Measurements from ENCODE around the gene FOXD3.
A peak's percentile ranks its signal among the peaks of the same experiment; 100 is the strongest.

FOXD3 gene

GRCh38 chr1:63362073-63362472, 39.7 kb downstream of the FOXD3 start:
- DNase-seq (ENCODE audit: low spot score) = no peak

GRCh38 chr1:63362578-63362977, 40.2 kb downstream of the FOXD3 start:
- DNase-seq (ENCODE audit: low spot score) = no peak

- DNase-seq (ENCODE audit: low spot score) = no peak
Observed at GRCh38 chr1:63363014-63363413, 40.6 kb downstream of the FOXD3 start.

- no peak for DNase-seq (ENCODE audit: low spot score)
Observed at GRCh38 chr1:63366908-63367214, 44.5 kb downstream of the FOXD3 start.

- DNase-seq (ENCODE audit: low spot score) = peak; percentile 100
Observed at GRCh38 chr1:63367215-63368103, 45.1 kb downstream of the FOXD3 start, which contains the start of gene ALG6. Gene ALG6, plus strand, starts transcription at chr1:63367627. Its CDS starts 3,351 bp downstream, at chr1:63370978.

GRCh38 chr1:63368131-63368530, 45.8 kb downstream of the FOXD3 start:
- no peak for DNase-seq (ENCODE audit: low spot score)
